ENCODE measurements around the gene ETV2. TPM values are rescaled to one million over a fixed set of nuclear protein-coding genes. Genes with fewer than 3 reads are reported as not detected.
A peak's percentile ranks its signal among the peaks of the same experiment; 100 is the strongest.

ETV2 gene
- total RNA-seq, 2 experiments from 2014 or later: 0.25 to 1.7 TPM

DNA sequence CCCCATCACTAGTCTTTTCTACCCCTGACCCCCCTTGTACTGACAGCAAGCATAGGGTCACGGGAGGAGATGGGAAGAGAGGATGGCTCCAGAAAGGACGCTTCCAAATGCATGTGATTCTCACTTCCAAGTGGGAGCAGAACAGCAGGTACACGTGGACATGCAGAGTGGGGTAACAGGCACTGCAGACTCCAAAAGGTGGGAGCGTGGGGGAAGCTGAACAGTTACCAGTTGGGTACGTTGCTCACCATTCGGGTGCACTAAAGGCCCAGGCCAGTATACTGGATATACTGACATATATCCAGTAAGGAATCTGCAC is 2.3 kb upstream of the ETV2 start:
- no TSS peak for BruUV-seq (replicated peaks)
- POLR2A ChIA-PET: no interaction called here

DNA sequence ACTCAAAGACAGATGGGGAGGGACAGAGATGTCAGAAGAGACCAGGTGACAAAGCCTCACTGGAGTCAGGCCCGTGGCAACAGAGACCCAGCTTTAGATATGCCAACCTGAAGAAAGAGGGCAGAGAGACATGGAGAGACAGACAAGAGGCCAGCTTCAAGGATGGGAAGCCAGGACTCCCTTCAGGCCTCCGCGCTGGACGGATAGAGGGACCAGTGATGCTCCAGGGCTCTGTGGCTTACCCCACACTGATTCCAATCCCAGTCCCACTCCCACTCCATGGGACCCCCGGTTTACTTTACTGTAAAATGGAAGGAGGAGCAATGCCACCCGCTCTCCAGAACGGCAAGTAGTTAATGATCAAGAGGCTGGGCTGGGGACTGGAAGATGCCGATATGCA is 1.7 kb upstream of the ETV2 start:
- no peak overlapping the region for H3K27ac ChIP-seq (ENCODE audit: low read depth, low read length, poor library complexity, severe bottlenecking)
- no peaks in the 10 kb centered on the region for H4K20me1 ChIP-seq (ENCODE audit: insufficient read depth, low read length)
- no peaks in the 10 kb centered on the region for H3K79me2 ChIP-seq (ENCODE audit: insufficient read depth, low read depth, low read length)
- H3K4me3 ChIP-seq (ENCODE audit: low read depth, low read length, poor library complexity, severe bottlenecking): no peak overlapping the region
- H3K9me3 ChIP-seq (ENCODE audit: low read length): no peaks in the 10 kb centered on the region
- no peak overlapping the region for H3K4me2 ChIP-seq (ENCODE audit: low read length)
- no TSS peak for BruUV-seq (replicated peaks)
- ChIA-PET CTCF (ENCODE audit: unreplicated experiment) (no interaction called here), POLR2A (no interaction called here)
- H3K9me2 ChIP-seq (ENCODE audit: insufficient read depth, low read length): no peaks in the 10 kb centered on the region
- DNase-seq (ENCODE audit: low spot score): no peak
- peaks cover 34% of the 10 kb centered on the region for H3K4me1 ChIP-seq (ENCODE audit: insufficient read depth, low read length, poor library complexity, severe bottlenecking)
- H3K36me3 ChIP-seq (ENCODE audit: insufficient read depth, low read length): peaks cover 32% of the 10 kb centered on the region
- intact Hi-C loops (cut with micrococcal nuclease; ENCODE audit: unreplicated experiment): loop anchor here (10.0 kb wide), 1 partner anchor 415 kb away; the partner anchor contains the start of genes THAP8 and WDR62
- TF ChIP-seq, protein P1, sequence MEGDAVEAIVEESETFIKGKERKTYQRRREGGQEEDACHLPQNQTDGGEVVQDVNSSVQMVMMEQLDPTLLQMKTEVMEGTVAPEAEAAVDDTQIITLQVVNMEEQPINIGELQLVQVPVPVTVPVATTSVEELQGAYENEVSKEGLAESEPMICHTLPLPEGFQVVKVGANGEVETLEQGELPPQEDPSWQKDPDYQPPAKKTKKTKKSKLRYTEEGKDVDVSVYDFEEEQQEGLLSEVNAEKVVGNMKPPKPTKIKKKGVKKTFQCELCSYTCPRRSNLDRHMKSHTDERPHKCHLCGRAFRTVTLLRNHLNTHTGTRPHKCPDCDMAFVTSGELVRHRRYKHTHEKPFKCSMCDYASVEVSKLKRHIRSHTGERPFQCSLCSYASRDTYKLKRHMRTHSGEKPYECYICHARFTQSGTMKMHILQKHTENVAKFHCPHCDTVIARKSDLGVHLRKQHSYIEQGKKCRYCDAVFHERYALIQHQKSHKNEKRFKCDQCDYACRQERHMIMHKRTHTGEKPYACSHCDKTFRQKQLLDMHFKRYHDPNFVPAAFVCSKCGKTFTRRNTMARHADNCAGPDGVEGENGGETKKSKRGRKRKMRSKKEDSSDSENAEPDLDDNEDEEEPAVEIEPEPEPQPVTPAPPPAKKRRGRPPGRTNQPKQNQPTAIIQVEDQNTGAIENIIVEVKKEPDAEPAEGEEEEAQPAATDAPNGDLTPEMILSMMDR (conservative IDR thresholded peaks at IDR 0.05; ENCODE audit: low read length): no peak
- TF ChIP-seq EZH2phosphoT487 (IDR thresholded peaks at IDR 0.05; ENCODE audit: borderline replicate concordance, low read depth, low read length): no peak
- no peak overlapping the region for H2AFZ ChIP-seq (ENCODE audit: low read length)

More for the DNA sequence above, 2.3 kb upstream of the ETV2 start:
- Histone ChIP-seq H3K4me2 (ENCODE audit: low read length) (no peak overlapping the region), H3K4me1 (ENCODE audit: insufficient read depth, low read length, poor library complexity, severe bottlenecking) (peaks cover 29% of the 10 kb centered on the region), H3K79me2 (ENCODE audit: insufficient read depth, low read depth, low read length) (no peaks in the 10 kb centered on the region), H3K9me3 (ENCODE audit: low read length) (no peaks in the 10 kb centered on the region), H4K20me1 (ENCODE audit: insufficient read depth, low read length) (no peaks in the 10 kb centered on the region), H3K4me3 (ENCODE audit: low read depth, low read length, poor library complexity, severe bottlenecking) (no peak overlapping the region), H3K9me2 (ENCODE audit: insufficient read depth, low read length) (no peaks in the 10 kb centered on the region), H3K36me3 (ENCODE audit: insufficient read depth, low read length) (peaks cover 38% of the 10 kb centered on the region), H2AFZ (ENCODE audit: low read length) (no peak overlapping the region), H3K27ac (ENCODE audit: low read depth, low read length, poor library complexity, severe bottlenecking) (no peak overlapping the region)
- TF ChIP-seq, protein P1 (conservative IDR thresholded peaks at IDR 0.05; ENCODE audit: low read length): no peak
- TF ChIP-seq EZH2phosphoT487 (IDR thresholded peaks at IDR 0.05; ENCODE audit: borderline replicate concordance, low read depth, low read length): no peak
- CTCF ChIA-PET (ENCODE audit: unreplicated experiment): no interaction called here
- DNase-seq (ENCODE audit: low spot score): no peak
- intact Hi-C loops (cut with micrococcal nuclease; ENCODE audit: unreplicated experiment): no loop called here

DNA sequence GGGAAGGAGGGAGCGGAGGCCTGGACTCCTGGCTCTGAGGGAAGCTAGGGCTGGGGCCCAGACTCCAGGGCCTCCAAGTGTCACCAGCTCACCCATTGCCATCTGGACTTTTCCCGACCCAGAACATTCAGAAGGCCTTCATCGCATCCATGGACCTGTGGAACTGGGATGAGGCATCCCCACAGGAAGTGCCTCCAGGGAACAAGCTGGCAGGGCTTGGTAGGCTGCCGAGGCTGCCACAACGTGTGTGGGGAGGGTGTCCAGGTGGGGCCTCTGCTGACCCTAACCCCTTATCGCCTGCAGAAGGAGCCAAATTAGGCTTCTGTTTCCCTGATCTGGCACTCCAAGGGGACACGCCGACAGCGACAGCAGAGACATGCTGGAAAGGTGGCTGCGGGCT is 767 bp downstream of the ETV2 start:
- Histone ChIP-seq H3K4me3 (ENCODE audit: low read depth, low read length, poor library complexity, severe bottlenecking) (no peak overlapping the region), H3K36me3 (ENCODE audit: insufficient read depth, low read length) (peaks cover 13% of the 10 kb centered on the region), H2AFZ (ENCODE audit: low read length) (no peak overlapping the region), H4K20me1 (ENCODE audit: insufficient read depth, low read length) (no peaks in the 10 kb centered on the region), H3K9me2 (ENCODE audit: insufficient read depth, low read length) (no peaks in the 10 kb centered on the region), H3K27ac (ENCODE audit: low read depth, low read length, poor library complexity, severe bottlenecking) (no peak overlapping the region), H3K79me2 (ENCODE audit: insufficient read depth, low read depth, low read length) (no peaks in the 10 kb centered on the region), H3K4me2 (ENCODE audit: low read length) (peak overlapping the region; percentile 97), H3K9me3 (ENCODE audit: low read length) (no peaks in the 10 kb centered on the region), H3K4me1 (ENCODE audit: insufficient read depth, low read length, poor library complexity, severe bottlenecking) (peaks cover 46% of the 10 kb centered on the region)
- CTCF ChIA-PET (ENCODE audit: unreplicated experiment): no interaction called here
- BruUV-seq (replicated peaks): no TSS peak
- no peak for DNase-seq (ENCODE audit: low spot score)
- POLR2A ChIA-PET: interaction anchor here (0.6 to 1.8 kb wide), 2 partner anchors 12 to 128 kb away, joined by 4 to 5 read pairs; no protein-coding TSS in a partner anchor
- intact Hi-C loops (cut with micrococcal nuclease; ENCODE audit: unreplicated experiment): loop anchor here (10.0 kb wide), 1 partner anchor 412 kb away; the partner anchor contains the start of genes THAP8 and WDR62
- TF ChIP-seq, protein P1 (conservative IDR thresholded peaks at IDR 0.05; ENCODE audit: low read length): no peak
- no peak for TF ChIP-seq EZH2phosphoT487 (IDR thresholded peaks at IDR 0.05; ENCODE audit: borderline replicate concordance, low read depth, low read length)

Measured in OCI-LY7 (cell line).